ENCODE measurements around the gene CFAP126. TPM values are rescaled to one million over a fixed set of nuclear protein-coding genes. Genes with fewer than 3 reads are reported as not detected.

Gene CFAP126
- total and polyA plus RNA-seq, 2 of the 13 experiments (the other 11 are each of a cell fraction or from before 2014, with no cell fraction given), result not detected

DNA sequence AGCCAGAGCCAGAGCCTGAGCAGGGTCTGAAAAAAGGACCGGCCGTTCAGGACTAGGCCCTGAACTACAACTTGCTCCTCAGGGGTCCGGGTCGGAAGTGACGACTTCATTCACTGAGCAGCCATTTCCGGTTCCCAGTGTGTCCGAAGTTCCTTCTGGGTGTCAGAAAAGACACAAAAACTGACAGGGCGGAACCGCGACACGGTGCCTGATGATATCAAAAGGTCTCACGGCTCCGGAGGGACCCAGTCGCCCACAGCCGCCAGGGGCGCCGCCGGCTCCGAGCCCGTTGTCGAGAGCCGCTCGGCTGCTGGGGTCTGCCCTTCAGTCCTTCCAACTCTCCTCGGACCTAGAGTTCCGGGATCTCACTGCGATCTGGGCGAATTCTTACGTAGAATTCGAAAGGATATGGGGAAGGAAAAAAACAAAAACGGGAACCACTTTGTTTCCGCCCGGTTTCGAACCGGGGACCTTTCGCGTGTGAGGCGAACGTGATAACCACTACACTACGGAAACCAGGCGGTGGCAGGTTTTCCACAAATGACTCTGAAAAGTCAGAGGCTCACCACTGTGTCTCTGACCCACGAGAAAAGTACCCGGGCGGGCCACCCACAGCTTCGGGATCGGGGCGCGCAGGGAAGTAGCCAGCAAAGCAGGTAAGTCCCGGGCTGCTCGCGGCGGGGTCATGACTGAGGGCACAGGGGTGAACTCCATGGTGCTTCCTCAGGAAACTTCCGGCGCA, 31.8 kb upstream of the CFAP126 start (continued):
- TF ChIP-seq, protein P1, sequence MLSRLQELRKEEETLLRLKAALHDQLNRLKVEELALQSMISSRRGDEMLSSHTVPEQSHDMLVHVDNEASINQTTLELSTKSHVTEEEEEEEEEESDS (CRISPR knock-in tag; IDR thresholded peaks at IDR 0.05; ENCODE audit: borderline replicate concordance), result 0 out of 2 replicates have a peak, but pooled peaks have one; percentile 70
- TF ChIP-seq, protein P2, sequence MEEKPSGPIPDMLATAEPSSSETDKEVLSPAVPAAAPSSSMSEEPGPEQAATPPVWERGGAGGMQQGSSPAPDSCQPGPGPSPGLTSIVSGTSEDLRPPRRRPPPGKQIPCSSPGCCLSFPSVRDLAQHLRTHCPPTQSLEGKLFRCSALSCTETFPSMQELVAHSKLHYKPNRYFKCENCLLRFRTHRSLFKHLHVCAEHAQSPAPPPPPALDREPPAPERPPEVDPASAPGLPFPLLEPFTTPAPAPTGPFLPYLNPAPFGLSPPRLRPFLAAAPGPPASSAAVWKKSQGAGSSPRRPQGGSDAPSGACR (CRISPR knock-in tag; IDR thresholded peaks at IDR 0.05), result peak; percentile 19; the same call in 1 of the 2 replicates
- TF ChIP-seq MIER2 (CRISPR knock-in tag; IDR thresholded peaks at IDR 0.05) (0 out of 2 replicates have a peak, but pooled peaks have one; percentile 36), FLYWCH1 (CRISPR knock-in tag; IDR thresholded peaks at IDR 0.05) (no peak), MBD4 (IDR thresholded peaks at IDR 0.05; ENCODE audit: borderline replicate concordance, low read length) (no peak), ATAD3A (CRISPR knock-in tag; IDR thresholded peaks at IDR 0.05) (no peak), NFYC (CRISPR knock-in tag; IDR thresholded peaks at IDR 0.05) (0 out of 2 replicates have a peak, but pooled peaks have one; percentile 21), KDM5A (IDR thresholded peaks at IDR 0.05; ENCODE audit: borderline replicate concordance, low read length) (peak; percentile 49; the same call in 1 of the 2 replicates), ZNF598 (CRISPR knock-in tag; IDR thresholded peaks at IDR 0.05; ENCODE audit: borderline replicate concordance) (0 out of 2 replicates have a peak, but pooled peaks have one; percentile 84), RBFOX2 (IDR thresholded peaks at IDR 0.05; ENCODE audit: low read depth, low read length) (peak; percentile 88), ZNF556 (CRISPR knock-in tag; IDR thresholded peaks at IDR 0.05; ENCODE audit: borderline replicate concordance) (peak; percentile 61; the same call in 1 of the 2 replicates), CREM (IDR thresholded peaks at IDR 0.05) (peak; percentile 86), CREM (CRISPR knock-in tag; IDR thresholded peaks at IDR 0.05) (no peak), SMAD3 (CRISPR knock-in tag; IDR thresholded peaks at IDR 0.05) (peak; percentile 50), ZNF225 (CRISPR knock-in tag; IDR thresholded peaks at IDR 0.05) (0 out of 2 replicates have a peak, but pooled peaks have one; percentile 17), ZBTB1 (CRISPR knock-in tag; IDR thresholded peaks at IDR 0.05; ENCODE audit: borderline replicate concordance) (no peak), SRSF1 (optimal IDR thresholded peaks at IDR 0.05; ENCODE audit: low read depth, low read length) (peak; percentile 79), ZNF350 (CRISPR knock-in tag; IDR thresholded peaks at IDR 0.05; ENCODE audit: borderline replicate concordance, low read depth) (peak; percentile 94), ZBTB38 (CRISPR knock-in tag; IDR thresholded peaks at IDR 0.05) (peak; percentile 48)
- TF ChIP-seq, protein P3, sequence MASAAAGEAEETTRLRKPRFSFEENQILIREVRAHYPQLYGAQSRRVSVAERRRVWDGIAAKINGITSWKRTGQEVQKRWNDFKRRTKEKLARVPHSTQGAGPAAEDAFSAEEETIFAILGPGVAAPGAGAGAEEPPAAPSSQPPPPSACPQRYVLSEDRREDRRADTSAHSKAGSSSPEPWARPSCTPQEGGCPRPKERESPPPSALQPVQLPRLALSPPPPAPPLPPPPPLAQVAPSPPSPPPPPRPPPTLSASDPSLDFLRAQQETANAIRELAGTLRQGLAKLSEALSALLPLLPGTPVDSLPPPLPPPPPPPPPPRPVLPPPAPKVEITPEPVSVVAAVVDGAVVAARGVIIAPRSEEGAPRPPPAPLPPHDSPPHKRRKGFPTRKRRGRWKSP (CRISPR knock-in tag; IDR thresholded peaks at IDR 0.05), result no peak; the same call in none of the 2 replicates
- TF ChIP-seq, protein P4, sequence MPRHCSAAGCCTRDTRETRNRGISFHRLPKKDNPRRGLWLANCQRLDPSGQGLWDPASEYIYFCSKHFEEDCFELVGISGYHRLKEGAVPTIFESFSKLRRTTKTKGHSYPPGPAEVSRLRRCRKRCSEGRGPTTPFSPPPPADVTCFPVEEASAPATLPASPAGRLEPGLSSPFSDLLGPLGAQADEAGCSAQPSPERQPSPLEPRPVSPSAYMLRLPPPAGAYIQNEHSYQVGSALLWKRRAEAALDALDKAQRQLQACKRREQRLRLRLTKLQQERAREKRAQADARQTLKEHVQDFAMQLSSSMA (CRISPR knock-in tag; IDR thresholded peaks at IDR 0.05), result no peak; the same call in 1 of the 2 replicates
- TF ChIP-seq, protein P5, sequence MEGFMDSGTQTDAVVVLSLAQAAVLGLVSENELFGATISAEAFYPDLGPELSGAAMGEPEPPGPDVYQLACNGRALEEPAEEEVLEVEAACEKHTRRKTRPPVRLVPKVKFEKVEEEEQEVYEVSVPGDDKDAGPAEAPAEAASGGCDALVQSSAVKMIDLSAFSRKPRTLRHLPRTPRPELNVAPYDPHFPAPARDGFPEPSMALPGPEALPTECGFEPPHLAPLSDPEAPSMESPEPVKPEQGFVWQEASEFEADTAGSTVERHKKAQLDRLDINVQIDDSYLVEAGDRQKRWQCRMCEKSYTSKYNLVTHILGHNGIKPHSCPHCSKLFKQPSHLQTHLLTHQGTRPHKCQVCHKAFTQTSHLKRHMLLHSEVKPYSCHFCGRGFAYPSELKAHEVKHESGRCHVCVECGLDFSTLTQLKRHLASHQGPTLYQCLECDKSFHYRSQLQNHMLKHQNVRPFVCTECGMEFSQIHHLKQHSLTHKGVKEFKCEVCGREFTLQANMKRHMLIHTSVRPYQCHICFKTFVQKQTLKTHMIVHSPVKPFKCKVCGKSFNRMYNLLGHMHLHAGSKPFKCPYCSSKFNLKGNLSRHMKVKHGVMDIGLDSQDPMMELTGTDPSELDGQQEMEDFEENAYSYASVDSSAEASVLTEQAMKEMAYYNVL (CRISPR knock-in tag; IDR thresholded peaks at IDR 0.05; ENCODE audit: borderline replicate concordance), result peak; percentile 73; the same call in 1 of the 2 replicates
- TF ChIP-seq, protein P6, sequence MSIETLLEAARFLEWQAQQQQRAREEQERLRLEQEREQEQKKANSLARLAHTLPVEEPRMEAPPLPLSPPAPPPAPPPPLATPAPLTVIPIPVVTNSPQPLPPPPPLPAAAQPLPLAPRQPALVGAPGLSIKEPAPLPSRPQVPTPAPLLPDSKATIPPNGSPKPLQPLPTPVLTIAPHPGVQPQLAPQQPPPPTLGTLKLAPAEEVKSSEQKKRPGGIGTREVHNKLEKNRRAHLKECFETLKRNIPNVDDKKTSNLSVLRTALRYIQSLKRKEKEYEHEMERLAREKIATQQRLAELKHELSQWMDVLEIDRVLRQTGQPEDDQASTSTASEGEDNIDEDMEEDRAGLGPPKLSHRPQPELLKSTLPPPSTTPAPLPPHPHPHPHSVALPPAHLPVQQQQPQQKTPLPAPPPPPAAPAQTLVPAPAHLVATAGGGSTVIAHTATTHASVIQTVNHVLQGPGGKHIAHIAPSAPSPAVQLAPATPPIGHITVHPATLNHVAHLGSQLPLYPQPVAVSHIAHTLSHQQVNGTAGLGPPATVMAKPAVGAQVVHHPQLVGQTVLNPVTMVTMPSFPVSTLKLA (IDR thresholded peaks at IDR 0.05), result no peak

Measured in HepG2 (cell line).